Neuron (in vitro differentiated cells): Measurements from ENCODE around the gene PRSS33.

ENCODE experiments used
- H2AFZ ChIP-seq: one replicate; pipeline ENCODE4 v1.6.1; 2013; ENCODE audit warnings: low read depth, mild to moderate bottlenecking, inconsistent platforms, low read length, moderate library complexity
- H3K27me3 ChIP-seq: one replicate; pipeline ENCODE4 v1.6.1; 2013; ENCODE audit warnings: low read length; ENCODE audit not compliant: insufficient read depth
- H3K36me3 ChIP-seq: one replicate; pipeline ENCODE4 v1.6.1; 2013; ENCODE audit warnings: low read length; ENCODE audit not compliant: insufficient read depth
- H3K4me1 ChIP-seq: one replicate; pipeline ENCODE4 v1.6.1; 2013; ENCODE audit warnings: low read length; ENCODE audit not compliant: insufficient read depth
- H3K4me3 ChIP-seq: 2 replicates; pipeline ENCODE4 v1.5.1; 2013; ENCODE audit warnings: mild to moderate bottlenecking, low read length, moderate library complexity
- H3K9me3 ChIP-seq: one replicate; pipeline ENCODE4 v1.6.1; 2013; ENCODE audit warnings: low read length

PRSS33 gene

GRCh38 chr16:2783581-2784357 is 3.6 kb downstream of the PRSS33 start:
- no peak overlapping the region for H2AFZ ChIP-seq
- no peaks in the 10 kb centered on the region for H3K9me3 ChIP-seq
- no peaks in the 10 kb centered on the region for H3K27me3 ChIP-seq
- H3K36me3 ChIP-seq = no peaks in the 10 kb centered on the region
- no peaks in the 10 kb centered on the region for H3K4me1 ChIP-seq
- no peak overlapping the region for H3K4me3 ChIP-seq

GRCh38 chr16:2782583-2783351 is 4.6 kb downstream of the PRSS33 start:
- H3K27me3 ChIP-seq = no peaks in the 10 kb centered on the region
- H3K4me3 ChIP-seq = no peak overlapping the region
- H3K36me3 ChIP-seq = no peaks in the 10 kb centered on the region
- H3K4me1 ChIP-seq = peaks cover 7% of the 10 kb centered on the region
- no peak overlapping the region for H2AFZ ChIP-seq
- H3K9me3 ChIP-seq = no peaks in the 10 kb centered on the region

- Histone ChIP-seq H3K36me3 (peaks cover 3% of the 10 kb centered on the region), H2AFZ (no peak overlapping the region), H3K4me3 (no peak overlapping the region), H3K27me3 (no peaks in the 10 kb centered on the region), H3K9me3 (no peaks in the 10 kb centered on the region), H3K4me1 (peaks cover 17% of the 10 kb centered on the region)
Measured at GRCh38 chr16:2779978-2780898, 7.1 kb downstream of the PRSS33 start.

- Histone ChIP-seq H2AFZ (no peak overlapping the region), H3K4me3 (no peak overlapping the region), H3K36me3 (peaks cover 10% of the 10 kb centered on the region), H3K4me1 (peaks cover 18% of the 10 kb centered on the region), H3K9me3 (no peaks in the 10 kb centered on the region), H3K27me3 (no peaks in the 10 kb centered on the region)
Measured at GRCh38 chr16:2779151-2779920, 8.0 kb downstream of the PRSS33 start.

- H3K4me3 ChIP-seq = peak overlapping the region; percentile 79
- H3K27me3 ChIP-seq = no peaks in the 10 kb centered on the region
- peaks cover 17% of the 10 kb centered on the region for H3K36me3 ChIP-seq
- H3K9me3 ChIP-seq = no peaks in the 10 kb centered on the region
- no peak overlapping the region for H2AFZ ChIP-seq
- peaks cover 18% of the 10 kb centered on the region for H3K4me1 ChIP-seq
Measured at GRCh38 chr16:2778630-2778958, 8.8 kb downstream of the PRSS33 start.

- H3K9me3 ChIP-seq = no peaks in the 10 kb centered on the region
- H2AFZ ChIP-seq = peak overlapping the region; percentile 14
- no peaks in the 10 kb centered on the region for H3K27me3 ChIP-seq
- H3K4me1 ChIP-seq = peaks cover 18% of the 10 kb centered on the region
- H3K4me3 ChIP-seq = peak overlapping the region; percentile 79
- peaks cover 22% of the 10 kb centered on the region for H3K36me3 ChIP-seq
Measured at GRCh38 chr16:2777903-2778629, 9.3 kb downstream of the PRSS33 start.

- Histone ChIP-seq H2AFZ (peak within 1 kb of the TSS; percentile 14), H3K4me1 (peaks cover 18% of the 10 kb centered on the region), H3K36me3 (peaks cover 29% of the 10 kb centered on the region), H3K27me3 (no peaks in the 10 kb centered on the region), H3K9me3 (no peaks in the 10 kb centered on the region), H3K4me3 (peak within 1 kb of the TSS; percentile 79)
Measured at GRCh38 chr16:2777231-2777902, 10.0 kb downstream of the PRSS33 start, which contains the start of gene ELOB. Gene ELOB, minus strand, starts transcription at chr16:2777280. Its CDS starts 41 bp downstream, at chr16:2777239.

GRCh38 chr16:2776500-2777139 is 10.7 kb downstream of the PRSS33 start:
- no peak overlapping the region for H2AFZ ChIP-seq
- H3K27me3 ChIP-seq = no peaks in the 10 kb centered on the region
- peaks cover 36% of the 10 kb centered on the region for H3K36me3 ChIP-seq
- peak overlapping the region; percentile 74 for H3K4me3 ChIP-seq
- H3K4me1 ChIP-seq = peaks cover 18% of the 10 kb centered on the region
- no peaks in the 10 kb centered on the region for H3K9me3 ChIP-seq

- no peaks in the 10 kb centered on the region for H3K9me3 ChIP-seq
- H3K4me3 ChIP-seq = peak overlapping the region; percentile 74
- no peaks in the 10 kb centered on the region for H3K27me3 ChIP-seq
- no peak overlapping the region for H2AFZ ChIP-seq
- H3K36me3 ChIP-seq = peaks cover 42% of the 10 kb centered on the region
- H3K4me1 ChIP-seq = peaks cover 18% of the 10 kb centered on the region
Measured at GRCh38 chr16:2775765-2776499, 11.4 kb downstream of the PRSS33 start.

GRCh38 chr16:2775131-2775716 is 12.1 kb downstream of the PRSS33 start:
- H3K27me3 ChIP-seq = no peaks in the 10 kb centered on the region
- peaks cover 49% of the 10 kb centered on the region for H3K36me3 ChIP-seq
- peaks cover 18% of the 10 kb centered on the region for H3K4me1 ChIP-seq
- H3K9me3 ChIP-seq = no peaks in the 10 kb centered on the region
- no peak overlapping the region for H2AFZ ChIP-seq
- H3K4me3 ChIP-seq = peak overlapping the region; percentile 11
